ENCODE measurements around the gene EED. TPM values are rescaled to one million over a fixed set of nuclear protein-coding genes. Genes with fewer than 3 reads are reported as not detected.

EED gene
- total RNA-seq, 1 experiment from 2014 or later, result 27.3 TPM

DNA sequence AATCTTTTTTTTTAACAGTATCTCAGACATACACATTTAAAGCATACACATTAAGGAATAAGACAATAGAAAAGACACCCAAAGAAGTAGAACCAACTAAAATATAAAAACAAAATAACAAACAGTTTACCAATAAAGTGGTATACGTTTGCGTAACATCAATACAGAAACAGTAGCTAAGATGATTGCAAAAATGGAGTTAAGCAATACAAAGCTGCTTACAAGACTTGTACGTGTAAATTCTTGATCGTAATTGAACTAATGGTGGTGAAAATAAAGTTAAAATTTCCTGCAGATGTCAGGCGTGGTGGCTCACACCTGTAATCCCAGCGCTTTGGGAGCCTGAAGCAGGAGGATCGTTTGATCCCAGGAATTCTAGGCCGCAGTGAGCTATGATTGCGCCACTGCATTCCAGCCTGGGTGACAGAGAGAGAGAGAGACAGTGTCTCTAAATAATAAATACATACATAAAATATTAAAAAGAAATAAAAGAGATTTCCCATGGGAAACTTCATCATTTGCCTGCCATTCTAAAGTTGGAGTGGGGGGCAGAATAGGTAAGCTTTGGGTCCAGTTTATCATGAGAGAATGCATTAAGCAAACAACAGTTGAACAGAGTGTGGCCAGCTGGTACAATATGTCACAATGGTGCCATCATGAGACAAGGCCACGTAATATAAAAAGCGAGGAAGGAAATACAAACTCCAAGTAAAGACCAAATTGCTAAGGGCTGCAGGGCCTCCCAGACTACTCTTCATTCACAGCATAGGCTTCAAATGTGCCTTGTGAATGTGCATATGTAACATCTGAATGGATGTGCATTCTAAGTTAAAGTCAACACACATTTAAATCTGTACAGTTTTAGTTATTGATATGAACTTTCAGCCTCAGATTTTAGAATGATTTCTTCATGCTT is 38.9 kb upstream of the EED start:
- ATAC-seq (no peak), DNase-seq (ENCODE audit: low spot score) (no peak)
- Mint-ChIP-seq H3K9me3 (no peaks in the 10 kb centered on the region), H3K4me3 (no peak overlapping the region), H3K36me3 (no peaks in the 10 kb centered on the region), H3K4me1 (no peaks in the 10 kb centered on the region), H3K27ac (no peak overlapping the region), H3K27me3 (ENCODE audit: low read depth) (peaks cover 4% of the 10 kb centered on the region)
- TF ChIP-seq GABPB1 (CRISPR knock-in tag; IDR thresholded peaks at IDR 0.05), result no peak
- POLR2A ChIA-PET, result no interaction called here
- CTCF ChIA-PET, result interaction anchor here (1.2 to 1.4 kb wide), 2 partner anchors 12 to 13 kb away, joined by 4 to 7 read pairs; no protein-coding TSS in a partner anchor

GRCh38 chr11:86206337-86206695 is 38.2 kb upstream of the EED start:
- no peaks in the 10 kb centered on the region for H3K4me1 Mint-ChIP-seq

GRCh38 chr11:86207413-86207812 is 37.1 kb upstream of the EED start:
- POLR2A ChIA-PET, result no interaction called here
- H3K36me3 Mint-ChIP-seq, result no peaks in the 10 kb centered on the region

More at GRCh38 chr11:86206337-86206695, 38.2 kb upstream of the EED start:
- POLR2A ChIA-PET, result no interaction called here
- Mint-ChIP-seq H3K36me3 (no peaks in the 10 kb centered on the region), H3K27me3 (ENCODE audit: low read depth) (peaks cover 4% of the 10 kb centered on the region), H3K9me3 (no peaks in the 10 kb centered on the region), H3K4me3 (no peak overlapping the region), H3K27ac (no peak overlapping the region)
- ATAC-seq (no peak), DNase-seq (ENCODE audit: low spot score) (no peak)
- TF ChIP-seq, protein P1, sequence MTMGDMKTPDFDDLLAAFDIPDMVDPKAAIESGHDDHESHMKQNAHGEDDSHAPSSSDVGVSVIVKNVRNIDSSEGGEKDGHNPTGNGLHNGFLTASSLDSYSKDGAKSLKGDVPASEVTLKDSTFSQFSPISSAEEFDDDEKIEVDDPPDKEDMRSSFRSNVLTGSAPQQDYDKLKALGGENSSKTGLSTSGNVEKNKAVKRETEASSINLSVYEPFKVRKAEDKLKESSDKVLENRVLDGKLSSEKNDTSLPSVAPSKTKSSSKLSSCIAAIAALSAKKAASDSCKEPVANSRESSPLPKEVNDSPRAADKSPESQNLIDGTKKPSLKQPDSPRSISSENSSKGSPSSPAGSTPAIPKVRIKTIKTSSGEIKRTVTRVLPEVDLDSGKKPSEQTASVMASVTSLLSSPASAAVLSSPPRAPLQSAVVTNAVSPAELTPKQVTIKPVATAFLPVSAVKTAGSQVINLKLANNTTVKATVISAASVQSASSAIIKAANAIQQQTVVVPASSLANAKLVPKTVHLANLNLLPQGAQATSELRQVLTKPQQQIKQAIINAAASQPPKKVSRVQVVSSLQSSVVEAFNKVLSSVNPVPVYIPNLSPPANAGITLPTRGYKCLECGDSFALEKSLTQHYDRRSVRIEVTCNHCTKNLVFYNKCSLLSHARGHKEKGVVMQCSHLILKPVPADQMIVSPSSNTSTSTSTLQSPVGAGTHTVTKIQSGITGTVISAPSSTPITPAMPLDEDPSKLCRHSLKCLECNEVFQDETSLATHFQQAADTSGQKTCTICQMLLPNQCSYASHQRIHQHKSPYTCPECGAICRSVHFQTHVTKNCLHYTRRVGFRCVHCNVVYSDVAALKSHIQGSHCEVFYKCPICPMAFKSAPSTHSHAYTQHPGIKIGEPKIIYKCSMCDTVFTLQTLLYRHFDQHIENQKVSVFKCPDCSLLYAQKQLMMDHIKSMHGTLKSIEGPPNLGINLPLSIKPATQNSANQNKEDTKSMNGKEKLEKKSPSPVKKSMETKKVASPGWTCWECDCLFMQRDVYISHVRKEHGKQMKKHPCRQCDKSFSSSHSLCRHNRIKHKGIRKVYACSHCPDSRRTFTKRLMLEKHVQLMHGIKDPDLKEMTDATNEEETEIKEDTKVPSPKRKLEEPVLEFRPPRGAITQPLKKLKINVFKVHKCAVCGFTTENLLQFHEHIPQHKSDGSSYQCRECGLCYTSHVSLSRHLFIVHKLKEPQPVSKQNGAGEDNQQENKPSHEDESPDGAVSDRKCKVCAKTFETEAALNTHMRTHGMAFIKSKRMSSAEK (CRISPR knock-in tag; IDR thresholded peaks at IDR 0.05; ENCODE audit: borderline replicate concordance), result no peak
- CTCF ChIA-PET, result interaction anchor here (1.2 to 1.4 kb wide), 2 partner anchors 12 kb away, joined by 4 to 7 read pairs; no protein-coding TSS in a partner anchor

More at GRCh38 chr11:86207413-86207812, 37.1 kb upstream of the EED start:
- Mint-ChIP-seq H3K27me3 (ENCODE audit: low read depth) (peaks cover 4% of the 10 kb centered on the region), H3K4me1 (no peaks in the 10 kb centered on the region), H3K9me3 (no peaks in the 10 kb centered on the region), H3K4me3 (no peak overlapping the region), H3K27ac (no peak overlapping the region)
- ATAC-seq (no peak), DNase-seq (ENCODE audit: low spot score) (no peak)
- CTCF ChIA-PET, result interaction anchor here (0.7 to 1.4 kb wide), 2 partner anchors 11 to 38 kb away, joined by 3 to 4 read pairs; no protein-coding TSS in a partner anchor
- TF ChIP-seq ZNF423 (CRISPR knock-in tag; IDR thresholded peaks at IDR 0.05) (no peak), GTF2I (CRISPR knock-in tag; conservative IDR thresholded peaks at IDR 0.05) (no peak), OVOL2 (CRISPR knock-in tag; IDR thresholded peaks at IDR 0.05; ENCODE audit: borderline replicate concordance) (no peak), RORB (CRISPR knock-in tag; IDR thresholded peaks at IDR 0.05) (no peak), ZNF263 (CRISPR knock-in tag; IDR thresholded peaks at IDR 0.05; ENCODE audit: low read depth) (no peak), MLX (CRISPR knock-in tag; IDR thresholded peaks at IDR 0.05) (no peak), AR (CRISPR knock-in tag; IDR thresholded peaks at IDR 0.05) (no peak)
- TF ChIP-seq, protein P2, sequence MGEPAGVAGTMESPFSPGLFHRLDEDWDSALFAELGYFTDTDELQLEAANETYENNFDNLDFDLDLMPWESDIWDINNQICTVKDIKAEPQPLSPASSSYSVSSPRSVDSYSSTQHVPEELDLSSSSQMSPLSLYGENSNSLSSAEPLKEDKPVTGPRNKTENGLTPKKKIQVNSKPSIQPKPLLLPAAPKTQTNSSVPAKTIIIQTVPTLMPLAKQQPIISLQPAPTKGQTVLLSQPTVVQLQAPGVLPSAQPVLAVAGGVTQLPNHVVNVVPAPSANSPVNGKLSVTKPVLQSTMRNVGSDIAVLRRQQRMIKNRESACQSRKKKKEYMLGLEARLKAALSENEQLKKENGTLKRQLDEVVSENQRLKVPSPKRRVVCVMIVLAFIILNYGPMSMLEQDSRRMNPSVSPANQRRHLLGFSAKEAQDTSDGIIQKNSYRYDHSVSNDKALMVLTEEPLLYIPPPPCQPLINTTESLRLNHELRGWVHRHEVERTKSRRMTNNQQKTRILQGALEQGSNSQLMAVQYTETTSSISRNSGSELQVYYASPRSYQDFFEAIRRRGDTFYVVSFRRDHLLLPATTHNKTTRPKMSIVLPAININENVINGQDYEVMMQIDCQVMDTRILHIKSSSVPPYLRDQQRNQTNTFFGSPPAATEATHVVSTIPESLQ (CRISPR knock-in tag; IDR thresholded peaks at IDR 0.05), result no peak
